Stimulated activated CD8-positive, alpha-beta memory T cell treated with anti-CD3 and anti-CD28 coated beads, Interleukin-12 subunit alpha, Interleukin-12 subunit beta, amount 100 ng/mL, for 24 hours (primary cell): ENCODE results near the gene FAM199X.
"Not testable (repeated sequence)": the region's sequence is repeated elsewhere in the genome, so short reads cannot be mapped to it uniquely, and the experiment has no call there.

ENCODE experiments used
- DNase-seq: peaks from one replicate; pipeline ENCODE4 v3.0.0-alpha.2; 2020; ENCODE audit errors: extremely low read depth

FAM199X gene

DNA sequence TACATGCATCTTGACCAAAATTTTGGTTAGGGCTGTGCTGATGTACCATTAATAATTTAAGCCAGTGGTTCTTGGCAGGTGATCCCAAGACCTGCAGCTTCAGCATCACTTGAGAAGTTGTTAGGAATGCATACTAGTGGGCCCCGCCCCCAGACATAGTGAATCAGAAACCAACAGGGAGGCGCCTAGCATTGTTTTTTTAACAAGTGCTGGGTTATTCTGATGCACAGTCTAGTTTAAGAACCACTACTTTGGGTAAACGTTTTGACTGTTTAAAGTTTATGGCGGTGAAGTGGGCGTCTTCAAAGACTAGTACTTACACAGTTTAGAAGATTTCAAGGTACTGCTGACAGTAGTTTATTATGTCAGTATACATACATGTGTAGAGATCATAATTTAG lies 23.6 kb downstream of the FAM199X start:
- no peak for DNase-seq

GRCh38 chrX:104193485-104193884 lies 27.2 kb downstream of the FAM199X start:
- no peak for DNase-seq

DNA sequence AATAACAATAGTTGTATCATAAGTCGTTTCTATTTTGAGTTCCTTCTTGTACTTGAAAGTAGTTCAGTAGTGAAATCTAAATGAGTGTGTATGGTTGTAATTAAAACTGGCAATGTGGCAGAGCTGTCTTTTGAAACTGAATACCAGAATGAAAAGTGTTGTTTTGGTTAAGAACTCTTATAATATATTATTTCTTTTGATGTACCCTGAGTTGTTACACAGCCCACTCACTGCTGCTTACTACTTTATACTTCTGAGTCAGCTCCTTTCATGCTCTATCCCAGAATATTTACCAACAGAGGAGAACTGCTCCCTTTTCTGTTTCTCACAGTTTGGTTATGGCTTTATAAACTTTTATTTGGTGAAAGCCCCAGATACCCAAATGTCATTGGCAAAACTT lies 28.8 kb downstream of the FAM199X start:
- no peak for DNase-seq

DNA sequence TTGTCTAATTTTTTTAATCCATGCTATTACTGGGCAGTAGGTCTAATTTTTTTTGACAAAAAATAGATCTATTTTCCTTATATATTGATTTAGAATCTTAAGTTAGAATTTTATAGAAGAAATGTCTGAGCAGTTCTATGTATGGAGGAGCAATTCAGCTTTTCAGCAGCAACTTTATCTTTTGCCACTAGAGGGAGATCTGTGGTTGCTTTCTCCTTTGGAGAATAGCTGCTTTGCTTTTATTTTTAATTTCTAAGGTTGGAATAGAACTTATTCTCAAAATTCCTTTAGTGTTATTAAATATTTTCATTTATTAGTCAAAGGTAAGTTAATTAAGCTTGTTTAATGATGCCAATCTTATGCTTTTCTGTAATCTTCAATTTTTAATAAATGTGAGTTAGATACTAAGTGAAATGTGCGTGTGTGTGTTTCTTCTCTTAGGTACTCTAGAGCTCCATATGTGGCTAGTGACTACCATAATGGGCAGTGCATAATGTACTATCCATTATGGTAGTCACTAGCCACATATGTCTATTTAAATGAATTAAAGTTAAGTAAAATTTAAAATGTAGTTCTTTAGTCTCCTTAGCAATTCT lies 29.3 kb downstream of the FAM199X start:
- no peak for DNase-seq

- DNase-seq: no peak
Observed at GRCh38 chrX:104205548-104205947, 39.3 kb downstream of the FAM199X start.

GRCh38 chrX:104211187-104211586 lies 44.9 kb downstream of the FAM199X start:
- DNase-seq: no peak

DNA sequence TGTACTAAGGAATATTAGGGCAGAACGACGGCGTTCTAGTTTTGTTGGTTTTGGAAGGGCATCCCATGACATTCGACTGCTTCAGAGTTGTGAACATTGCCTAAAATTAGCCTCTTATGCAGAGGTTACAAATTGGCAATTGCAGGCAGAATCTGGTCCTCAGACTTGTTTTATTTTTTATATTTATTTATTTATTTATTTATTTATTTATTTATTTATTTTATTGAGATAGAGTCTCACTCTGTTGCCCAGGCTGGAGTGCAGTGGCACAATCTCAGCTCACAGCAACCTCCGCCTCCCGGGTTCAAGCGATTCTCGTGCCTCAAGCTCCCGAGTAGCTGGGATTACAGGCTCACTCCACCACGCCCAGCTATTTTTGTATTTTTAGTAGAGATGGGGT lies 63.8 kb downstream of the FAM199X start:
- DNase-seq: not testable (repeated sequence)
